HG03520 (cell line): Measurements from ENCODE around the gene SLC18B1.

ENCODE experiments used
- ATAC-seq: cut with Tn5 transposase; IDR thresholded peaks from one replicate; pipeline ENCODE4 v1.9.1; 2021; ENCODE audit warnings: mild to moderate bottlenecking, moderate library complexity; ENCODE audit not compliant: unreplicated experiment

Gene SLC18B1

DNA sequence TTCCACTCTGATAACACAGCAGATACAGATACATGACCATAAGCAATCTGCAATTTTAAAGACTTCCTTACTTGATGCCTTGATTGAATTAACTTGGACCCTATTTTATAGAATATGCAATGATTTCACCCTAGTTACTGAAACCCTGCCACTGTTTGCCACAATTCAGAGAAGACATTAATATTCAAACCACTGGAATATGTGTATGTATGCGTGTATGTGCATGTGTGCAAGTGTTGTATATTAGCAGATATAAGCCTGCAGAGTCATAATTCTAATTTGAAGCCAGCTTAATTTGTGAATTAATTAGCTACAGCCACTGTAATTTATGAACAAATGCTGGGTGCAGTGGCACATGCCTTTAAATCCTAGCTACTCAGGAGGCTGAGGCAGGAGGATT, 50.0 kb downstream of the SLC18B1 start:
- ATAC-seq: no peak

GRCh38 chr6:132746048-132746447, 52.4 kb downstream of the SLC18B1 start:
- ATAC-seq: no peak

DNA sequence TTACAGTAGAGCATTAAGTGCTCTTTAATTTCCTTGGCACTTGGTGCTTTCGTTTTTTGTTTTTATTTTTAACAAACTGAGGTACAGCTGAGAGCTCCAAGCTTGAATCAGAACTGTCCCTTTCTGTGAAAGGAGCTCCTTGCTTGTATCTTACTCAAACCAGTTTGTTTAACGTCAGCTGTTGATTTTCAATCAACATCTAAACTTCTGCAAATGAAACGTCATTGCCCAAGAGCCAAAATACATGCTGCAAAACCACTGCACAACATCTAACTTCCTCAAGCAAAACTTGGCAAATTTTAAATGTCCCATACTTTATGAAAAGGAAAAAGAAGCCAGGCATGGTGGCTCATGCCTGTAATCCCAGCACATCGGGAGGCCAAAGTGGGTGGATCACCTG, 55.9 kb downstream of the SLC18B1 start:
- ATAC-seq: no peak

- no peak for ATAC-seq
These were observed 57.2 kb downstream of the SLC18B1 start for GRCh38 chr6:132741281-132741680.

DNA sequence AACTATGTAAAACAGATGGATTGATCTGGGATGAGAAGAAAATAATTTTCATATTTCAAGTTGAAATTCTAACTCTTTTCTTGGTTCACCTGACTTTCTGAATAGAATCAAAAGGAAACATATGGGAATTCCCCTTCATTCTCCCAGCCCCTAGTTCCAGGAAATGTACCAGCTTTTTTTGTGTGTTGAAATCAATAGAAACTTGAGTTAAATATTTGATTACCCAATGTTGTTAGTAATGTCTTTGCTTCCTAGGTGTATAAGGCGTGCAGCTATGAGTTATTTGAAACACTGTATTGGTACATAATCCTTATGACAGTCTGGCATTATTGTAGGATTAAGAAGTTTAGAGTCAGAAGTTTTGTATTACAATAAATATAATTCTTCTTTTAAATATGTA, 62.2 kb downstream of the SLC18B1 start:
- no peak for ATAC-seq

DNA sequence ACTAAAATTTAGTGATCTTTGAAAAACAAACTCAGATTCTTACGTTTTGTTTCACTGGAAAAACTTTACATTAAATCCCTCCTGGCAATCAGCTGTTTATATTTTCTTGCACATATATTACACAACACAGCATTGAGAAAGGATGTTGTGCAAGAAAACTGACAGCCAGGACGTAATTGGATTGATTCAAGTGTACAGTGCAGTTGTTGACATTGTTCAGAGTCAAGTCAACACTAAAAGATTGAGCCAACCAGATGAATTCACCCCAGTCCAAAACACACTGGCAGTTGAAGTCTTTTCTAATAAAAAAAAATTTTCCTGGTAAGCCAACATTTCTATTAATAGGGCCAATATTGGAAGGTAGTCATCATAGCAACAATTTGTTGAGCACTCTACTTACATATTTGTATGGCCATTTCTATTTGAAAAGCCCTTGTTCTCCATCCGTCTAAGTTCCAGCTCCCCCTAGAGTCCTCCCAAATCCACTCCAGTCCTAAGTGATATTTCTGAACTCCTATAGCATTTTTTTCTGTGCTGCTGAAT, 63.7 kb downstream of the SLC18B1 start:
- no peak for ATAC-seq

DNA sequence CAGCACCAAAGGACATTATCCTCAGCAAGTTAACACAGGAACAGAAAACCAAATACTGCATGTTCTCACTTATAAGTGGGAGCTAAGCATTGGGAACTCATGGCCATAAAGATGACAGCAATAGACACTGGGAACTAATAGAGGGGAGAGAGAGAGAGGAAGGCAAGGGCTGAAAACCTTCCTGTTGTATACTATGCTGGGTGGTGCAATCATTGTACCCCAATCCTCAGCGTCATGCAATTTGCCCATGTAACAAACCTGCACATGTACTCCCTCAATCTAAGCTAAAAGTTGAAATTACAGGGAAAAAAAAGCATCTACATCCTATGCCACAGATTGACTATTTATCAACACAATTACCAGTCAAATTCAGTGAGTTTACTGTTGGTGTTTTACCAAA, 64.6 kb downstream of the SLC18B1 start:
- ATAC-seq: no peak

DNA sequence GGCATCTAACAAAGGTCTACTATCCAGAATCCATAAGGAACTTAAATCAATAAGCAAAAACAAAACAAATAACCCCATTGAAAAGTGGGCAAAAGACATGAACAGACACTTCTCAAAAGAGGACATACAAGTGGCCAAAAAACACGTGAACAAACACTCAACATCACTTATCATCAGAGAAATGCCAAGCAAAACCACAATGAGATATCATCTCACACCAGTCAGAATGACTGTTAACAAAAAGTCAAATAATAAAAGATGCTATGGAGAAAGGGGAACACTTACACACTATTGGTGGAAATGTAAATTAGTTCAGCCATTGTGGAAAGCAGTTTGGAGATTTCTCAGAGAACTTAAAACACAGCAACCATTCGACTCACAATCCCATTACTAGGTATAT, 65.2 kb downstream of the SLC18B1 start:
- ATAC-seq: no peak

- ATAC-seq: no peak
These were observed 67.4 kb downstream of the SLC18B1 start for GRCh38 chr6:132731086-132731485.

DNA sequence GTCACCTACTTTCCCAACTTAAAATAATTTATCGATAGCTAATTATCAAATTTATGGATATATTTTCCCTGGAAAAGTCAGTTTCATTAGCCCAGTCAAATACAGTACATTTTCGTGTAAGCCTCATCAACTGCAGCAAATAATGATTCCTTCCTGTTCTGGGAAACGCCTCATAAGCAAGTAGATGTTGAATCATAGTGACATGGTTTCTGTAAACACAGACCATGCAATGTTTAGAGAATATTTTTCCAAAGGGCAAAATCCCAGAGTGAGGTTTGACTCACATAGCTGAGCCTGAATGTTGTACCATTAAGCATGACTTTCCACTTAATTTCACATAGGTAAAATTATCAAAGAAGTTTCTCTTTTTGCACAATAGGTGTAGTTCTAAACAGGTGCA, 67.9 kb downstream of the SLC18B1 start:
- no peak for ATAC-seq

DNA sequence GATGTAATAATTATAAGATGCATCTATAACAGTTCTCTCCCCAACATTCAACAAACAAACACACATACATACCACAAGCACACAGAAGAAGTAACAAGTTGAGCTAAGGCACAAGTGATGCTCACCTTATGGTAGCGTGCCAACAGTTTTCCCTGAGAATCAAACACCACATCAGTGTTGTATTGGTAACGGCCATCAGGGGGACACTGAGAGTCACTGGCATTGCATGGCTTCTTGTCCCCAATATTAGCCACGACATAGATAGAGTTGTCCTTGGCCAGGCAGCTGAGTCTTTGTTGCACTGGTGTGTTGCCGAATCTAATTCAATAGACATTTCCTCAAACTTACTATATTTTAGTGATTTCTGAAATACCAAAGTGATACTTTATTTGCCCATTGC, 69.8 kb downstream of the SLC18B1 start:
- ATAC-seq: no peak

- no peak for ATAC-seq
These were observed 71.8 kb downstream of the SLC18B1 start for GRCh38 chr6:132726608-132726975.

DNA sequence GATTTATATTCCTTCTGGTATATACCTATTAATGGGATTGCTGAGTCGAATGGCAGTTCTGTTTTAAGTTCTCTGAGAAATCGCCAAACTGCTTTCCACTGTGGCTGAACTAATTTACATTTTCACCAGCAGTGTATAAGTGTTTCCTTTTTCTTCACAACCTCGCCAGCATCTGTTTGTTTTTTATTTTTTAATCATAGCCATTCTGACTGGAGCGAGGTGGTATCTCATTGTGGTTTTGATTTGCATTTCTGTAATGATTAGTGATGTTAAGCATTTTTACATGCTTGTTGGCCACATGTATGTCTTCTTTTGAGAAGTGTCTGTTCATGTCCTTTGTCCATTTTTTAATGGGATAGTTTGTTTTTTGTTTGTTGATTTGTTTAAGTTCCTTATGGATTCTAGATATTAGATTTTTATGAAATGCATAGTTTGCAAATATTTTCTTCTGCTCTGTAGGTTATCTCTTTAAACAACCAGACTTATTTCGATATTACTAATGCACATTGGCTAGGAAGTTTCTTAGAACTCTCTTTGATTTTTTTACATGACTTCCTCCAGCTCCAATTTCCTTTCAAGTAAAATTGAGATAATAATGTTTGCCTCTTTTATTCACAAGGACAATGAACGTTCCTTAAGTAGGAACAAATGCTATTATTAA, 72.4 kb downstream of the SLC18B1 start:
- ATAC-seq: peak; percentile 74

DNA sequence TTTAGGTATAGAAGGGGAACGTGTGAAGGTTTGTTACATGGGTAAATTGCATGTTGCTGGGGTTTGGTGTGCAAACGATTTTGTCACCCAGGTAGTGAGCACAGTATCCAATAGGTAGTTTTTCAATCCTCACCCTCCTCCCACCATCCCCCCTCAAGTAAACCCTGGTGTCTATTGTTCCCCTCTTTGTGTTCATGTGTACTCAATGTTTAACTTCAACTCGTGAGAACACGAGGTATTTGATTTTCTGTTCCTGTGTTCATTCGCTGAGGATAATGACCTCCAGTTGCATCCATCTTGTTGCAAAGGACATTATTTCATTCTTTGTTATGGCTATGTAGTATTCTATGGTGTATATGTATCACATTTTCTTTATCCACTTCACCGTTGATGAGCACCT, 73.0 kb downstream of the SLC18B1 start:
- ATAC-seq: no peak

- ATAC-seq: no peak
These were observed 78.5 kb downstream of the SLC18B1 start for GRCh38 chr6:132719736-132720448.
